MM.1S (cell line): Measurements from ENCODE around the gene PRDM11.

Source experiments
- EZH2 ChIP-seq: fragments of 300-600 bp; sonication (generic); optimal IDR thresholded peaks from 2 replicates; pipeline ENCODE3; 2017; ENCODE audit warnings: low read depth, mild to moderate bottlenecking, antibody characterized with exemption, low read length, mixed read lengths
- TF ChIP-seq, protein P1 (sequence below): fragments of 300-600 bp; sonication (generic); IDR thresholded peaks from 2 replicates; pipeline ENCODE4 v1.5.1; 2016; ENCODE audit warnings: antibody characterized with exemption, low read length, mixed read lengths

- TF ChIP-seq, protein P1, sequence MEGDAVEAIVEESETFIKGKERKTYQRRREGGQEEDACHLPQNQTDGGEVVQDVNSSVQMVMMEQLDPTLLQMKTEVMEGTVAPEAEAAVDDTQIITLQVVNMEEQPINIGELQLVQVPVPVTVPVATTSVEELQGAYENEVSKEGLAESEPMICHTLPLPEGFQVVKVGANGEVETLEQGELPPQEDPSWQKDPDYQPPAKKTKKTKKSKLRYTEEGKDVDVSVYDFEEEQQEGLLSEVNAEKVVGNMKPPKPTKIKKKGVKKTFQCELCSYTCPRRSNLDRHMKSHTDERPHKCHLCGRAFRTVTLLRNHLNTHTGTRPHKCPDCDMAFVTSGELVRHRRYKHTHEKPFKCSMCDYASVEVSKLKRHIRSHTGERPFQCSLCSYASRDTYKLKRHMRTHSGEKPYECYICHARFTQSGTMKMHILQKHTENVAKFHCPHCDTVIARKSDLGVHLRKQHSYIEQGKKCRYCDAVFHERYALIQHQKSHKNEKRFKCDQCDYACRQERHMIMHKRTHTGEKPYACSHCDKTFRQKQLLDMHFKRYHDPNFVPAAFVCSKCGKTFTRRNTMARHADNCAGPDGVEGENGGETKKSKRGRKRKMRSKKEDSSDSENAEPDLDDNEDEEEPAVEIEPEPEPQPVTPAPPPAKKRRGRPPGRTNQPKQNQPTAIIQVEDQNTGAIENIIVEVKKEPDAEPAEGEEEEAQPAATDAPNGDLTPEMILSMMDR: no peak
- TF ChIP-seq EZH2: no peak
Observed at GRCh38 chr11:45219411-45219810, 73.0 kb downstream of the PRDM11 start.
